Globus pallidus (tissue), 1 donor: Measurements from ENCODE around the gene DLL1.

Experiments
- DNase-seq: peaks from one replicate; pipeline ENCODE4 v3.0.0-alpha.2; 2015; ENCODE audit warnings: low spot score

Gene DLL1

GRCh38 chr6:170250981-170251775, 39.7 kb downstream of the DLL1 start:
- no peak for DNase-seq

- no peak for DNase-seq
These were observed 40.4 kb downstream of the DLL1 start for GRCh38 chr6:170250455-170250854.

GRCh38 chr6:170249817-170250216, 41.1 kb downstream of the DLL1 start:
- DNase-seq, result no peak

GRCh38 chr6:170248861-170249600, 41.8 kb downstream of the DLL1 start:
- no peak for DNase-seq

GRCh38 chr6:170248111-170248805, 42.6 kb downstream of the DLL1 start:
- DNase-seq, result no peak

- no peak for DNase-seq
These were observed 43.6 kb downstream of the DLL1 start for GRCh38 chr6:170247178-170247701.

- no peak for DNase-seq
These were observed 45.3 kb downstream of the DLL1 start for GRCh38 chr6:170245475-170245992.

- DNase-seq, result peak; percentile 73
These were observed 46.0 kb downstream of the DLL1 start for GRCh38 chr6:170244721-170245474.

- DNase-seq, result peak; percentile 85
These were observed 47.0 kb downstream of the DLL1 start for GRCh38 chr6:170243791-170244291.

- DNase-seq, result peak; percentile 58
These were observed 47.5 kb downstream of the DLL1 start for GRCh38 chr6:170243386-170243785.

- no peak for DNase-seq
These were observed 51.9 kb downstream of the DLL1 start for GRCh38 chr6:170238741-170239565.

GRCh38 chr6:170237999-170238740, 52.7 kb downstream of the DLL1 start:
- no peak for DNase-seq

GRCh38 chr6:170236131-170236836, 54.6 kb downstream of the DLL1 start:
- no peak for DNase-seq

- no peak for DNase-seq
These were observed 55.3 kb downstream of the DLL1 start for GRCh38 chr6:170235391-170236125.

GRCh38 chr6:170234419-170234818, 56.5 kb downstream of the DLL1 start:
- DNase-seq, result peak; percentile 70

GRCh38 chr6:170233286-170234205, 57.3 kb downstream of the DLL1 start:
- DNase-seq, result peak; percentile 65
